GM12873 (cell line): ENCODE data around the gene AK9.

Experiments
- CTCF ChIP-seq: IDR thresholded peaks from 2 replicates; pipeline ENCODE4 v1.5.1; 2012; ENCODE audit warnings: low read depth, mild to moderate bottlenecking, moderate library complexity, low read length, control low read depth; ENCODE audit not compliant: insufficient read depth; ENCODE audit errors: missing control alignments

The AK9 gene

GRCh38 chr6:109722564-109723254, 31.7 kb upstream of the AK9 start:
- no peak for TF ChIP-seq CTCF

- no peak for TF ChIP-seq CTCF
Measured at GRCh38 chr6:109722011-109722410, 31.0 kb upstream of the AK9 start.

- TF ChIP-seq CTCF = no peak
Measured at GRCh38 chr6:109720311-109720710, 29.3 kb upstream of the AK9 start.

GRCh38 chr6:109718991-109719390, 28.0 kb upstream of the AK9 start:
- TF ChIP-seq CTCF = no peak

GRCh38 chr6:109717971-109718370, 27.0 kb upstream of the AK9 start:
- TF ChIP-seq CTCF = no peak

GRCh38 chr6:109715616-109716015, 24.6 kb upstream of the AK9 start:
- no peak for TF ChIP-seq CTCF

- no peak for TF ChIP-seq CTCF
Measured at GRCh38 chr6:109714611-109715010, 23.6 kb upstream of the AK9 start.
